WTC11 (cell line): Measurements from ENCODE around the gene ALAD. TPM values are rescaled to one million over a fixed set of nuclear protein-coding genes. Genes with fewer than 3 reads are reported as not detected.

Source experiments
- ATAC-seq: fragments of 200-7000 bp; cut with Tn5 transposase; 2 replicates; pipeline ENCODE4 v1.10.0; 2021; ENCODE audit warnings: mild to moderate bottlenecking, moderate library complexity
- CTCF ChIA-PET: fragments of 300-600 bp; sonication (Branson Sonifier 250); formaldehyde crosslinking; loops from one replicate; lab custom pipeline; 2021; ENCODE audit warnings: antibody characterized with exemption; lab: Charles Lee
- POLR2A ChIA-PET: fragments of 350-600 bp; sonication (Branson Sonifier 250); formaldehyde crosslinking; loops from one replicate; lab custom pipeline; 2021; ENCODE audit warnings: antibody characterized with exemption; lab: Charles Lee
- DNase-seq: peaks from one replicate; pipeline ENCODE4 v3.0.0; 2021; ENCODE audit warnings: low spot score
- H3K27ac Mint-ChIP-seq: 2 replicates; pipeline ENCODE4 v1.8.0; 2021; ENCODE audit warnings: mixed read lengths
- H3K27me3 Mint-ChIP-seq: 2 replicates; pipeline ENCODE4 v1.8.0; 2021; ENCODE audit warnings: low read depth, mild to moderate bottlenecking, moderate library complexity, mixed read lengths
- H3K36me3 Mint-ChIP-seq: 2 replicates; pipeline ENCODE4 v1.8.0; 2021; ENCODE audit warnings: mixed read lengths
- H3K4me1 Mint-ChIP-seq: 2 replicates; pipeline ENCODE4 v1.8.0; 2022; ENCODE audit warnings: mixed read lengths
- H3K4me3 Mint-ChIP-seq: 2 replicates; pipeline ENCODE4 v1.8.0; 2021; ENCODE audit warnings: mild to moderate bottlenecking, moderate library complexity, mixed read lengths
- H3K9me3 Mint-ChIP-seq: 2 replicates; pipeline ENCODE4 v1.8.0; 2021; ENCODE audit warnings: mixed read lengths
- ATF2 ChIP-seq: sonication (generic); formaldehyde crosslinking; IDR thresholded peaks from 2 replicates; pipeline ENCODE4 v1.8.1; 2022; ENCODE audit warnings: low read depth, missing genetic modification reagents, borderline replicate concordance
- ATF6 ChIP-seq: sonication (generic); formaldehyde crosslinking; IDR thresholded peaks from 2 replicates; pipeline ENCODE4 v1.8.1; 2023; ENCODE audit warnings: mild to moderate bottlenecking, missing genetic modification reagents
- CBFB ChIP-seq: sonication (generic); formaldehyde crosslinking; IDR thresholded peaks from 2 replicates; pipeline ENCODE4 v1.8.1; 2022; ENCODE audit warnings: mild to moderate bottlenecking, low read depth, missing genetic modification reagents
- CREB1 ChIP-seq: sonication (generic); formaldehyde crosslinking; IDR thresholded peaks from 2 replicates; pipeline ENCODE4 v1.8.0; 2023; ENCODE audit warnings: mild to moderate bottlenecking, missing genetic modification reagents
- CTCF ChIP-seq: fragments of 200-600 bp; IDR thresholded peaks from 2 replicates; pipeline ENCODE4 v1.8.0; 2022; ENCODE audit warnings: antibody characterized with exemption
- ETV6 ChIP-seq: sonication (generic); formaldehyde crosslinking; IDR thresholded peaks from 2 replicates; pipeline ENCODE4 v1.8.1; 2022; ENCODE audit warnings: mild to moderate bottlenecking, missing genetic modification reagents
- FOXJ3 ChIP-seq: sonication (generic); formaldehyde crosslinking; IDR thresholded peaks from 2 replicates; pipeline ENCODE4 v1.9.0; 2021; ENCODE audit warnings: missing genetic modification reagents, mild to moderate bottlenecking, borderline replicate concordance
- FOXP1 ChIP-seq: sonication (generic); formaldehyde crosslinking; IDR thresholded peaks from 2 replicates; pipeline ENCODE4 v1.8.0; 2022; ENCODE audit warnings: missing genetic modification reagents, mild to moderate bottlenecking, moderate library complexity, borderline replicate concordance
- HMGA2 ChIP-seq: fragments of 250-450 bp; sonication (Bioruptor Pico); IDR thresholded peaks from 2 replicates; pipeline ENCODE4 v1.4.0; 2021; ENCODE audit warnings: mild to moderate bottlenecking, moderate library complexity
- MXD4 ChIP-seq: fragments of 250-450 bp; sonication (Bioruptor Pico); IDR thresholded peaks from 2 replicates; pipeline ENCODE4 v1.8.0; 2021; ENCODE audit warnings: mild to moderate bottlenecking, moderate library complexity, borderline replicate concordance
- SOX15 ChIP-seq: fragments of 250-450 bp; sonication (Bioruptor Pico); IDR thresholded peaks from 2 replicates; pipeline ENCODE4 v1.9.0; 2021; ENCODE audit warnings: mild to moderate bottlenecking
- ZBTB21 ChIP-seq: sonication (generic); formaldehyde crosslinking; IDR thresholded peaks from 2 replicates; pipeline ENCODE4 v1.8.1; 2023; ENCODE audit warnings: mild to moderate bottlenecking, missing genetic modification reagents, borderline replicate concordance
- ZBTB43 ChIP-seq: sonication (generic); formaldehyde crosslinking; IDR thresholded peaks from 2 replicates; pipeline ENCODE4 v1.8.1; 2023; ENCODE audit warnings: mild to moderate bottlenecking, missing genetic modification reagents
- ZNF121 ChIP-seq: sonication (generic); formaldehyde crosslinking; IDR thresholded peaks from 2 replicates; pipeline ENCODE4 v1.8.0; 2023; ENCODE audit warnings: missing genetic modification reagents
- ZNF138 ChIP-seq: sonication (generic); formaldehyde crosslinking; conservative IDR thresholded peaks from 2 replicates; pipeline ENCODE4 v1.8.1; 2022; ENCODE audit warnings: mild to moderate bottlenecking, moderate library complexity, missing genetic modification reagents
- ZNF396 ChIP-seq: fragments of 250-450 bp; sonication (Bioruptor Pico); IDR thresholded peaks from 2 replicates; pipeline ENCODE4 v1.8.0; 2021; ENCODE audit warnings: mild to moderate bottlenecking, moderate library complexity, borderline replicate concordance
- ZNF416 ChIP-seq: fragments of 250-450 bp; sonication (Bioruptor Pico); IDR thresholded peaks from 2 replicates; pipeline ENCODE4 v1.9.0; 2021; ENCODE audit warnings: mild to moderate bottlenecking, inconsistent platforms
- ZNF423 ChIP-seq: fragments of 250-450 bp; sonication (Bioruptor Pico); IDR thresholded peaks from 2 replicates; pipeline ENCODE4 v2.1.2; 2022; ENCODE audit warnings: mild to moderate bottlenecking, moderate library complexity
- ZNF671 ChIP-seq: fragments of 250-450 bp; sonication (Bioruptor Pico); IDR thresholded peaks from 2 replicates; pipeline ENCODE4 v1.8.0; 2021; ENCODE audit warnings: mild to moderate bottlenecking
- total RNA-seq: library from RNA; stranded (reverse); gene quantifications from 3 replicates; pipeline ENCODE4 v1.2.3, GENCODE V29; 2021
- TF ChIP-seq, protein P1 (sequence below): sonication (generic); formaldehyde crosslinking; IDR thresholded peaks from 2 replicates; pipeline ENCODE4 v1.8.0; 2023; ENCODE audit warnings: mild to moderate bottlenecking, missing genetic modification reagents
- TF ChIP-seq, protein P2 (sequence below): fragments of 250-450 bp; sonication (Bioruptor Pico); IDR thresholded peaks from 2 replicates; pipeline ENCODE4 v1.9.0; 2021; ENCODE audit warnings: mild to moderate bottlenecking, borderline replicate concordance

The ALAD gene
- total RNA-seq, 1 experiment from 2014 or later = 15.9 TPM

DNA sequence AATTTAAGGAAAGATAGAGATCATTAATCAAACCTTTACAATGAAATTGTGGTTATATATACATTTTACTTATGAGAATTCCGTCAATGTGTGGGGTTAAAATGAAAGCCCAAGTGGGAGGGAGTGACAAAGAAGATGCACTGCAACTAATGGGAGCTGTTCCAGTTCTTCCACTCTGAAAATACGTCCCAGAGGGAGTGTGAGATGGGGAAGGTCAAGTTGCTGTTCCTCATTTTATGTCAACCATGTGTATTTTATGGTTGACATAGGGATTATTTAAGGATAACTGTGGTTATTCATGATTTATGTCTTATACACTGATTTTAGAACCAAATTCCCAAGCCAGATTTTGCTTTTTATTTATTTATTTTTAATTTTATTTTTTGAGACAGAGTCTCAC is 48.3 kb upstream of the ALAD start (continued):
- TF ChIP-seq, protein P1, sequence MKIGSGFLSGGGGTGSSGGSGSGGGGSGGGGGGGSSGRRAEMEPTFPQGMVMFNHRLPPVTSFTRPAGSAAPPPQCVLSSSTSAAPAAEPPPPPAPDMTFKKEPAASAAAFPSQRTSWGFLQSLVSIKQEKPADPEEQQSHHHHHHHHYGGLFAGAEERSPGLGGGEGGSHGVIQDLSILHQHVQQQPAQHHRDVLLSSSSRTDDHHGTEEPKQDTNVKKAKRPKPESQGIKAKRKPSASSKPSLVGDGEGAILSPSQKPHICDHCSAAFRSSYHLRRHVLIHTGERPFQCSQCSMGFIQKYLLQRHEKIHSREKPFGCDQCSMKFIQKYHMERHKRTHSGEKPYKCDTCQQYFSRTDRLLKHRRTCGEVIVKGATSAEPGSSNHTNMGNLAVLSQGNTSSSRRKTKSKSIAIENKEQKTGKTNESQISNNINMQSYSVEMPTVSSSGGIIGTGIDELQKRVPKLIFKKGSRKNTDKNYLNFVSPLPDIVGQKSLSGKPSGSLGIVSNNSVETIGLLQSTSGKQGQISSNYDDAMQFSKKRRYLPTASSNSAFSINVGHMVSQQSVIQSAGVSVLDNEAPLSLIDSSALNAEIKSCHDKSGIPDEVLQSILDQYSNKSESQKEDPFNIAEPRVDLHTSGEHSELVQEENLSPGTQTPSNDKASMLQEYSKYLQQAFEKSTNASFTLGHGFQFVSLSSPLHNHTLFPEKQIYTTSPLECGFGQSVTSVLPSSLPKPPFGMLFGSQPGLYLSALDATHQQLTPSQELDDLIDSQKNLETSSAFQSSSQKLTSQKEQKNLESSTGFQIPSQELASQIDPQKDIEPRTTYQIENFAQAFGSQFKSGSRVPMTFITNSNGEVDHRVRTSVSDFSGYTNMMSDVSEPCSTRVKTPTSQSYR = no peak
- TF ChIP-seq ATF6 (CRISPR knock-in tag) (no peak), ZBTB43 (no peak), ZNF671 (CRISPR knock-in tag) (no peak), ZNF423 (CRISPR knock-in tag) (no peak)

GRCh38 chr9:113446323-113446740 is 45.2 kb upstream of the ALAD start:
- Mint-ChIP-seq H3K9me3 (no peaks in the 10 kb centered on the region), H3K4me3 (no peak overlapping the region), H3K27ac (0 out of 2 replicates have a peak overlapping the region, but pooled peaks have one; percentile 87), H3K4me1 (peaks cover 8% of the 10 kb centered on the region; the same call in 1 of the 2 replicates), H3K27me3 (no peaks in the 10 kb centered on the region), H3K36me3 (no peaks in the 10 kb centered on the region)
- TF ChIP-seq CTCF (0 out of 2 replicates have a peak, but pooled peaks have one; percentile 33), ZBTB21 (CRISPR knock-in tag) (no peak)
- DNase-seq = no peak
- ATAC-seq = peak; percentile 48
- CTCF ChIA-PET = interaction anchor here (0.6 to 3.1 kb wide), 37 partner anchors 8 to 229 kb away, joined by 3 to 94 read pairs (median 4); partner anchors contain the start of genes ALAD, POLE3, RGS3 and WDR31
- POLR2A ChIA-PET = interaction anchor here (1.4 kb wide), 1 partner anchor 36 kb away, joined by 4 read pairs; the partner anchor contains the start of genes C9orf43 and POLE3

GRCh38 chr9:113444736-113445135 is 43.7 kb upstream of the ALAD start:
- DNase-seq (no peak), ATAC-seq (no peak)
- CTCF ChIA-PET = interaction anchor here (0.8 to 3.1 kb wide), 3 partner anchors 147 to 213 kb away, joined by 3 to 94 read pairs (median 13); no protein-coding TSS in a partner anchor
- Mint-ChIP-seq H3K27me3 (no peaks in the 10 kb centered on the region), H3K9me3 (no peaks in the 10 kb centered on the region), H3K36me3 (no peaks in the 10 kb centered on the region), H3K27ac (no peak overlapping the region), H3K4me3 (no peak overlapping the region), H3K4me1 (peaks cover 2% of the 10 kb centered on the region; the same call in 1 of the 2 replicates)
- POLR2A ChIA-PET = no interaction called here
- no peak for TF ChIP-seq FOXP1
- no peak for TF ChIP-seq ZNF138 (CRISPR knock-in tag)
- TF ChIP-seq FOXJ3 = no peak
- no peak for TF ChIP-seq MXD4 (CRISPR knock-in tag)
- no peak for TF ChIP-seq ZNF416 (CRISPR knock-in tag)
- TF ChIP-seq CBFB = no peak
- TF ChIP-seq SOX15 (CRISPR knock-in tag) = no peak
- TF ChIP-seq ZNF396 (CRISPR knock-in tag) = no peak
- no peak for TF ChIP-seq CREB1 (CRISPR knock-in tag)
- TF ChIP-seq ZNF121 (CRISPR knock-in tag) = no peak
- no peak for TF ChIP-seq ATF2 (CRISPR knock-in tag)
- TF ChIP-seq ETV6 = no peak
- TF ChIP-seq, protein P2, sequence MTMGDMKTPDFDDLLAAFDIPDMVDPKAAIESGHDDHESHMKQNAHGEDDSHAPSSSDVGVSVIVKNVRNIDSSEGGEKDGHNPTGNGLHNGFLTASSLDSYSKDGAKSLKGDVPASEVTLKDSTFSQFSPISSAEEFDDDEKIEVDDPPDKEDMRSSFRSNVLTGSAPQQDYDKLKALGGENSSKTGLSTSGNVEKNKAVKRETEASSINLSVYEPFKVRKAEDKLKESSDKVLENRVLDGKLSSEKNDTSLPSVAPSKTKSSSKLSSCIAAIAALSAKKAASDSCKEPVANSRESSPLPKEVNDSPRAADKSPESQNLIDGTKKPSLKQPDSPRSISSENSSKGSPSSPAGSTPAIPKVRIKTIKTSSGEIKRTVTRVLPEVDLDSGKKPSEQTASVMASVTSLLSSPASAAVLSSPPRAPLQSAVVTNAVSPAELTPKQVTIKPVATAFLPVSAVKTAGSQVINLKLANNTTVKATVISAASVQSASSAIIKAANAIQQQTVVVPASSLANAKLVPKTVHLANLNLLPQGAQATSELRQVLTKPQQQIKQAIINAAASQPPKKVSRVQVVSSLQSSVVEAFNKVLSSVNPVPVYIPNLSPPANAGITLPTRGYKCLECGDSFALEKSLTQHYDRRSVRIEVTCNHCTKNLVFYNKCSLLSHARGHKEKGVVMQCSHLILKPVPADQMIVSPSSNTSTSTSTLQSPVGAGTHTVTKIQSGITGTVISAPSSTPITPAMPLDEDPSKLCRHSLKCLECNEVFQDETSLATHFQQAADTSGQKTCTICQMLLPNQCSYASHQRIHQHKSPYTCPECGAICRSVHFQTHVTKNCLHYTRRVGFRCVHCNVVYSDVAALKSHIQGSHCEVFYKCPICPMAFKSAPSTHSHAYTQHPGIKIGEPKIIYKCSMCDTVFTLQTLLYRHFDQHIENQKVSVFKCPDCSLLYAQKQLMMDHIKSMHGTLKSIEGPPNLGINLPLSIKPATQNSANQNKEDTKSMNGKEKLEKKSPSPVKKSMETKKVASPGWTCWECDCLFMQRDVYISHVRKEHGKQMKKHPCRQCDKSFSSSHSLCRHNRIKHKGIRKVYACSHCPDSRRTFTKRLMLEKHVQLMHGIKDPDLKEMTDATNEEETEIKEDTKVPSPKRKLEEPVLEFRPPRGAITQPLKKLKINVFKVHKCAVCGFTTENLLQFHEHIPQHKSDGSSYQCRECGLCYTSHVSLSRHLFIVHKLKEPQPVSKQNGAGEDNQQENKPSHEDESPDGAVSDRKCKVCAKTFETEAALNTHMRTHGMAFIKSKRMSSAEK = no peak
- no peak for TF ChIP-seq HMGA2 (CRISPR knock-in tag)
